ENCODE results near the gene SF3B6. TPM values are rescaled to one million over a fixed set of nuclear protein-coding genes. Genes with fewer than 3 reads are reported as not detected.
A peak's percentile ranks its signal among the peaks of the same experiment; 100 is the strongest.

The SF3B6 gene
- total and polyA plus RNA-seq, 2 of the 4 experiments (the other 2 are of a cell fraction): 143 to 191 TPM

DNA sequence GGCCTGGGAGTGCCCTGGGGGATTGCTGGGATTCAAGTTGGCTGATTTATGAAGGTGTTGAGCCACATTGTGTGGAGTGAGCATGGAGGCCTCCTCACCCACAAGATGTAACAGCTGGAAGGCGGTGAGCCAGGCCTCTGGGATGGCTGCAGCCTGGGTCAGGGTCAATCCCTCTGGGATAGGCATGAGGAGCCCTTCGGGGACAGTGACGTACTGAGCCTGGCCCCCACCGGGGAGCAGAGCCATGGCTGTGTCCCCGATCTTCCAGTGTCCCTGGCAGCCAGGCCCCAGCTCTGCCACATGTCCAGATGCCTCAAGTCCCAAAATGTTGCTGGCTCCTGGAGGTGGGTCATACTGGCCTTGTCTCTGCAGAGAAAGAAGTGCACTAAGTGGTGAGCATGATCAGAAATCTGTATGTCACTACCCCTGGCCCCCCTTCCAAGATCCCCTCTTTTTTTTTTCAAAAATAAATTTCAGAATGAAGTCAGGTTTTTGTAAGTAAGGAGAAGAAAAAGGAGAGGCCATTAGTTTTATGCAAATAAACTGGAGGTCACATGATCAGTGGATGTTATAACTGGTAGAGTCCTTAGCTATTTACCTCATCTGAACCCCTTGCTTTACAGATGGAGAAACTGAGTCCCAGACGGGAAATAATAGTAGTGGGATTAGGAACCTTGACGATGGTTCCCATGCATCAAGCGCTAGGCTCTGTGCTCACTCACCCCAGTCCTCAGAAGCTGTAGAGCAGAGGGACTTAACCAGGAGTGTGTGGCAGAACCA lies 6.9 kb upstream of the SF3B6 start:
- Histone ChIP-seq H3K9me1 (ENCODE audit: insufficient read depth, low read length) (peaks cover 11% of the 10 kb centered on the region), H2AFZ (replicated peaks; ENCODE audit: low read length, poor library complexity) (peak overlapping the region; percentile 99), H3K9me3 (ENCODE audit: control insufficient read depth, insufficient read depth, low read length) (no peaks in the 10 kb centered on the region), H3K9ac (ENCODE audit: low read depth, low read length) (peak overlapping the region; percentile 69), H3K4me3 (ENCODE audit: insufficient read depth, low read depth, low read length) (peak overlapping the region; percentile 70; the same call in 1 of the 2 replicates), H2BK5ac (ENCODE audit: low read depth, low read length, poor library complexity, severe bottlenecking) (no peak overlapping the region), H2BK15ac (ENCODE audit: low read depth, low read length) (no peak overlapping the region), H2AK9ac (replicated peaks; ENCODE audit: low read depth, low read length, poor library complexity) (peak overlapping the region; percentile 99), H3K4ac (ENCODE audit: low read depth, low read length) (peak overlapping the region; percentile 97), H4K91ac (ENCODE audit: insufficient read depth, low read depth, low read length) (peak overlapping the region; percentile 91), H4K5ac (ENCODE audit: low read depth, low read length) (peak overlapping the region; percentile 77), H4K8ac (ENCODE audit: low read depth in 2 of 2, low read length in 2 of 2) (peak overlapping the region; percentile 74 to 96), H2BK20ac (ENCODE audit: low read depth, low read length) (no peak overlapping the region), H3K23ac (ENCODE audit: low read depth, low read length) (peak overlapping the region; percentile 70), H3K79me1 (ENCODE audit: low read depth in 1 of 2, low read length in 2 of 2) (peaks cover 12 to 31% of the 10 kb centered on the region in 2 experiments), H3K36me3 (ENCODE audit: control insufficient read depth, insufficient read depth, low read length) (peaks cover 18% of the 10 kb centered on the region), H2AK5ac (ENCODE audit: low read depth, low read length) (peak overlapping the region; percentile 51; the same call in 1 of the 2 replicates), H3K18ac (ENCODE audit: low read depth, low read length) (no peak overlapping the region), H3K4me1 (ENCODE audit: control insufficient read depth, insufficient read depth, low read length) (peaks cover 4% of the 10 kb centered on the region; the same call in 1 of the 2 replicates), H3K14ac (replicated peaks; ENCODE audit: low read depth, low read length) (peak overlapping the region; percentile 87), H3K27me3 (ENCODE audit: control insufficient read depth, insufficient read depth, low read length) (no peaks in the 10 kb centered on the region), H4K20me1 (ENCODE audit: insufficient read depth, low read length) (no peaks in the 10 kb centered on the region), H3K56ac (ENCODE audit: extremely low read depth, insufficient read depth, low read length) (peak overlapping the region; percentile 86; the same call in 1 of the 2 replicates), H3K27ac (ENCODE audit: insufficient read depth, low read length) (peak overlapping the region; percentile 89), H3K4me2 (ENCODE audit: low read depth, low read length) (peak overlapping the region; percentile 80), H2BK120ac (ENCODE audit: low read depth, low read length) (no peak overlapping the region)
- ATAC-seq (ENCODE audit: low read depth): no peak
- TF ChIP-seq RFX5 (IDR thresholded peaks at IDR 0.05; ENCODE audit: low read depth, low read length): no peak
- TF ChIP-seq, protein P1, sequence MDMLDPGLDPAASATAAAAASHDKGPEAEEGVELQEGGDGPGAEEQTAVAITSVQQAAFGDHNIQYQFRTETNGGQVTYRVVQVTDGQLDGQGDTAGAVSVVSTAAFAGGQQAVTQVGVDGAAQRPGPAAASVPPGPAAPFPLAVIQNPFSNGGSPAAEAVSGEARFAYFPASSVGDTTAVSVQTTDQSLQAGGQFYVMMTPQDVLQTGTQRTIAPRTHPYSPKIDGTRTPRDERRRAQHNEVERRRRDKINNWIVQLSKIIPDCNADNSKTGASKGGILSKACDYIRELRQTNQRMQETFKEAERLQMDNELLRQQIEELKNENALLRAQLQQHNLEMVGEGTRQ (IDR thresholded peaks at IDR 0.05; ENCODE audit: low read depth, low read length): peak; percentile 26; the same call in 1 of the 2 replicates
- POLR2A ChIA-PET (ENCODE audit: unreplicated experiment): interaction anchor here (0.6 kb wide), 1 partner anchor 879 kb away, joined by 7 read pairs; no protein-coding TSS in a partner anchor
- in situ Hi-C loops (cut with MboI; ENCODE audit: low sequenced_read_pairs) (no loop called here), dilution Hi-C loops (cut with HindIII; ENCODE audit: low sequenced_read_pairs, unreplicated experiment) (no loop called here), intact Hi-C loops (cut with micrococcal nuclease) (no loop called here)
- no peak for DNase-seq
- CTCF ChIA-PET: interaction anchor here (0.7 to 2.0 kb wide), 5 partner anchors 22 to 297 kb away, joined by 3 to 10 read pairs (median 6); partner anchors contain the start of gene ATAD2B
- no TSS peak for BruUV-seq (replicated peaks)
- 94% methylated on average over 3 of the region's 8 CpGs; no CpG with 5 or more reads in 1 of the 2 experiments for WGBS, 2 experiments (ENCODE audit: extremely low coverage in 2 of 2, insufficient read length in 1 of 2)
